Neural progenitor cell (in vitro differentiated cells): ENCODE data around the gene IGF2. TPM values are rescaled to one million over a fixed set of nuclear protein-coding genes. Genes with fewer than 3 reads are reported as not detected.
A peak's percentile ranks its signal among the peaks of the same experiment; 100 is the strongest.

ENCODE experiments used
- DNase-seq: peaks from one replicate; pipeline ENCODE4 v3.0.0-alpha.2; 2016; ENCODE audit warnings: low spot score
- H2AFZ ChIP-seq: fragments of 200-600 bp; sonication (generic); replicated peaks from 2 replicates; pipeline ENCODE4 v1.6.1; 2016; ENCODE audit warnings: antibody characterized with exemption
- H3F3A ChIP-seq: fragments of 200-600 bp; sonication (generic); 2 replicates; pipeline ENCODE4 v1.6.1; 2016; ENCODE audit warnings: antibody characterized with exemption, low read depth
- H3K27ac ChIP-seq: fragments of 200-600 bp; sonication (generic); 2 replicates; pipeline ENCODE4 v1.5.1; 2016; ENCODE audit warnings: mild to moderate bottlenecking
- H3K27me3 ChIP-seq: fragments of 200-600 bp; sonication (generic); 2 replicates; pipeline ENCODE4 v1.6.1; 2016; ENCODE audit warnings: mild to moderate bottlenecking, moderate library complexity
- H3K36me3 ChIP-seq: fragments of 200-600 bp; sonication (generic); 2 replicates; pipeline ENCODE4 v1.5.1; 2016
- H3K4me1 ChIP-seq: fragments of 200-600 bp; sonication (generic); 2 replicates; pipeline ENCODE4 v1.6.1; 2016; ENCODE audit warnings: mixed run types
- H3K4me2 ChIP-seq: fragments of 200-600 bp; sonication (generic); 2 replicates; pipeline ENCODE4 v1.6.1; 2016
- H3K4me3 ChIP-seq: fragments of 200-600 bp; sonication (generic); 2 replicates; pipeline ENCODE4 v1.5.1; 2016
- H3K79me2 ChIP-seq: fragments of 200-600 bp; sonication (generic); 2 replicates; pipeline ENCODE4 v1.6.1; 2016; ENCODE audit warnings: low read depth
- H3K9ac ChIP-seq: fragments of 200-600 bp; sonication (generic); 2 replicates; pipeline ENCODE4 v1.6.1; 2016
- H3K9me3 ChIP-seq: fragments of 200-600 bp; sonication (generic); 2 replicates; pipeline ENCODE4 v1.5.1; 2016; ENCODE audit warnings: low read depth
- H4K20me1 ChIP-seq: fragments of 200-600 bp; sonication (generic); 2 replicates; pipeline ENCODE4 v1.6.1; 2016; ENCODE audit warnings: low read depth
- H3K27ac Mint-ChIP-seq: 3 replicates; pipeline ENCODE4 v1.8.0; 2021; ENCODE audit warnings: mixed read lengths
- H3K27me3 Mint-ChIP-seq: 2 replicates; pipeline ENCODE4 v1.8.0; 2022; ENCODE audit warnings: low read depth, mild to moderate bottlenecking, inconsistent platforms, moderate library complexity, mixed read lengths; ENCODE audit not compliant: insufficient read depth
- H3K36me3 Mint-ChIP-seq: 3 replicates; pipeline ENCODE4 v1.8.0; 2021; ENCODE audit warnings: mixed read lengths
- H3K4me1 Mint-ChIP-seq: 3 replicates; pipeline ENCODE4 v1.8.0; 2021; ENCODE audit warnings: mixed read lengths
- H3K4me3 Mint-ChIP-seq: 3 replicates; pipeline ENCODE4 v1.8.0; 2021; ENCODE audit warnings: mild to moderate bottlenecking, moderate library complexity, mixed read lengths
- H3K9me3 Mint-ChIP-seq: 3 replicates; pipeline ENCODE4 v1.8.0; 2020; ENCODE audit warnings: mixed read lengths
- CTCF ChIP-seq: fragments of 200-600 bp; sonication (generic); IDR thresholded peaks from 2 replicates; pipeline ENCODE4 v1.5.1; 2017; ENCODE audit warnings: antibody characterized with exemption, mild to moderate bottlenecking
- EZH2 ChIP-seq: fragments of 200-600 bp; sonication (generic); IDR thresholded peaks from 2 replicates; pipeline ENCODE4 v1.6.1; 2017; ENCODE audit warnings: antibody characterized with exemption, mild to moderate bottlenecking, moderate library complexity
- EZH2phosphoT487 ChIP-seq: fragments of 200-600 bp; sonication (generic); IDR thresholded peaks from 2 replicates; pipeline ENCODE4 v1.6.1; 2017; ENCODE audit warnings: antibody characterized with exemption
- total RNA-seq: library from RNA; depleted of rRNA; stranded (reverse); fragments of >200 nt; gene quantifications from 2 replicates; pipeline ENCODE4 v1.2.3, GENCODE V29; 2015; ENCODE audit warnings: low replicate concordance

IGF2 gene
- total RNA-seq, 1 donor from 2014 or later = 0.45 TPM

- no peak for DNase-seq
- Mint-ChIP-seq H3K27me3 (peaks cover 36% of the 10 kb centered on the region), H3K27ac (no peak overlapping the region), H3K4me1 (peaks cover 14% of the 10 kb centered on the region), H3K4me3 (no peak overlapping the region), H3K9me3 (peaks cover 3% of the 10 kb centered on the region), H3K36me3 (no peaks in the 10 kb centered on the region)
- no peaks in the 10 kb centered on the region for H3K9me3 ChIP-seq
- H4K20me1 ChIP-seq = no peaks in the 10 kb centered on the region
- no peak overlapping the region for H3K27ac ChIP-seq
- no peak overlapping the region for H3K4me2 ChIP-seq
- H3K27me3 ChIP-seq = peaks cover 31% of the 10 kb centered on the region
- no peak overlapping the region for H3K4me3 ChIP-seq
- no peak overlapping the region for H3K9ac ChIP-seq
- H2AFZ ChIP-seq = no peak overlapping the region
- H3K79me2 ChIP-seq = no peaks in the 10 kb centered on the region
- H3K36me3 ChIP-seq = no peaks in the 10 kb centered on the region
- H3K4me1 ChIP-seq = no peaks in the 10 kb centered on the region
- TF ChIP-seq EZH2phosphoT487 = no peak
- no peaks in the 10 kb centered on the region for H3F3A ChIP-seq
Observed at GRCh38 chr11:2129699-2130366, 9.4 kb downstream of the IGF2 start.

GRCh38 chr11:2129308-2129698 is 9.9 kb downstream of the IGF2 start:
- Histone ChIP-seq H3K79me2 (no peaks in the 10 kb centered on the region), H3K4me2 (no peak overlapping the region), H3K4me1 (no peaks in the 10 kb centered on the region), H3F3A (no peaks in the 10 kb centered on the region), H3K27me3 (peaks cover 26% of the 10 kb centered on the region), H3K9me3 (no peaks in the 10 kb centered on the region), H2AFZ (no peak overlapping the region), H3K36me3 (no peaks in the 10 kb centered on the region), H3K27ac (no peak overlapping the region), H4K20me1 (no peaks in the 10 kb centered on the region), H3K4me3 (no peak overlapping the region), H3K9ac (no peak overlapping the region)
- peaks cover 14% of the 10 kb centered on the region for H3K4me1 Mint-ChIP-seq
- peaks cover 3% of the 10 kb centered on the region for H3K9me3 Mint-ChIP-seq
- H3K36me3 Mint-ChIP-seq = no peaks in the 10 kb centered on the region
- TF ChIP-seq EZH2 (no peak), EZH2phosphoT487 (no peak), CTCF (no peak)
- H3K27ac Mint-ChIP-seq = no peak overlapping the region
- H3K27me3 Mint-ChIP-seq = peaks cover 38% of the 10 kb centered on the region
- no peak overlapping the region for H3K4me3 Mint-ChIP-seq
- no peak for DNase-seq

- Mint-ChIP-seq H3K4me3 (no peak overlapping the region), H3K9me3 (peaks cover 3% of the 10 kb centered on the region), H3K27ac (peak overlapping the region; percentile 71), H3K4me1 (peaks cover 14% of the 10 kb centered on the region), H3K36me3 (no peaks in the 10 kb centered on the region), H3K27me3 (peaks cover 42% of the 10 kb centered on the region)
- Histone ChIP-seq H3F3A (no peaks in the 10 kb centered on the region), H3K4me3 (no peak overlapping the region), H3K27ac (no peak overlapping the region), H3K4me1 (no peaks in the 10 kb centered on the region), H3K79me2 (no peaks in the 10 kb centered on the region), H3K36me3 (no peaks in the 10 kb centered on the region), H3K4me2 (no peak overlapping the region), H3K9ac (no peak overlapping the region), H3K27me3 (peaks cover 20% of the 10 kb centered on the region), H3K9me3 (no peaks in the 10 kb centered on the region), H2AFZ (no peak overlapping the region), H4K20me1 (no peaks in the 10 kb centered on the region)
- DNase-seq = no peak
- TF ChIP-seq CTCF = no peak
- TF ChIP-seq EZH2 = no peak
- no peak for TF ChIP-seq EZH2phosphoT487
Observed at GRCh38 chr11:2128511-2129307, 10.5 kb downstream of the IGF2 start.

GRCh38 chr11:2128130-2128510 is 11.1 kb downstream of the IGF2 start:
- H3K4me1 Mint-ChIP-seq = peaks cover 10% of the 10 kb centered on the region
- H3K36me3 Mint-ChIP-seq = no peaks in the 10 kb centered on the region
- H3K27ac Mint-ChIP-seq = no peak overlapping the region
- no peaks in the 10 kb centered on the region for H3K79me2 ChIP-seq
- H3F3A ChIP-seq = no peaks in the 10 kb centered on the region
- H3K4me3 Mint-ChIP-seq = no peak overlapping the region
- H3K9me3 Mint-ChIP-seq = peaks cover 3% of the 10 kb centered on the region
- DNase-seq = no peak
- H3K9ac ChIP-seq = no peak overlapping the region
- peaks cover 41% of the 10 kb centered on the region for H3K27me3 Mint-ChIP-seq
- no peak overlapping the region for H2AFZ ChIP-seq
- peaks cover 14% of the 10 kb centered on the region for H3K27me3 ChIP-seq
- TF ChIP-seq CTCF (no peak), EZH2phosphoT487 (no peak), EZH2 (no peak)
- H3K4me1 ChIP-seq = no peaks in the 10 kb centered on the region
- no peaks in the 10 kb centered on the region for H3K9me3 ChIP-seq
- H3K4me2 ChIP-seq = no peak overlapping the region
- H3K36me3 ChIP-seq = no peaks in the 10 kb centered on the region
- no peaks in the 10 kb centered on the region for H4K20me1 ChIP-seq
- H3K4me3 ChIP-seq = no peak overlapping the region
- no peak overlapping the region for H3K27ac ChIP-seq
